ENCODE measurements around the gene KIF26B. TPM values are rescaled to one million over a fixed set of nuclear protein-coding genes. Genes with fewer than 3 reads are reported as not detected.

The KIF26B gene
- total and polyA plus RNA-seq, 10 of the 15 experiments (the other 5 are each of a cell fraction or from before 2014, with no cell fraction given) = 0.35 to 11.6 (median 2.2) TPM

- ChIA-PET CTCF (no interaction called here), SMC1A (ENCODE audit: uncharacterized antibody, unreplicated experiment) (no interaction called here), RAD21 (ENCODE audit: unreplicated experiment) (no interaction called here), POLR2A (no interaction called here)
- FAIRE-seq = no peak
- H3K79me2 ChIP-seq (ENCODE audit: control insufficient read depth, insufficient read depth, low read length) = no peaks in the 10 kb centered on the region
- in situ Hi-C loops (cut with MboI) = no loop called here
- intact Hi-C loops (cut with micrococcal nuclease; ENCODE audit: unreplicated experiment) = no loop called here
- no peak overlapping the region for H3K9ac ChIP-seq (ENCODE audit: control insufficient read depth, insufficient read depth, low read length)
- H3K27ac ChIP-seq (ENCODE audit: control insufficient read depth, insufficient read depth) = no peak overlapping the region
- no peaks in the 10 kb centered on the region for H3K4me1 ChIP-seq (ENCODE audit: control insufficient read depth, insufficient read depth, low read length)
- no peaks in the 10 kb centered on the region for H3K36me3 ChIP-seq (ENCODE audit: control insufficient read depth in 2 of 2, insufficient read depth in 2 of 2, low read length in 1 of 2)
- ATAC-seq = no peak
- no peak overlapping the region for H2AFZ ChIP-seq (ENCODE audit: control insufficient read depth, low read depth, low read length)
- TF ChIP-seq RAD21 (IDR thresholded peaks at IDR 0.05; ENCODE audit: insufficient read depth, low read depth, low read length) = no peak
- no peak for TF ChIP-seq CHD4 (IDR thresholded peaks at IDR 0.05)
- TF ChIP-seq, protein P1, sequence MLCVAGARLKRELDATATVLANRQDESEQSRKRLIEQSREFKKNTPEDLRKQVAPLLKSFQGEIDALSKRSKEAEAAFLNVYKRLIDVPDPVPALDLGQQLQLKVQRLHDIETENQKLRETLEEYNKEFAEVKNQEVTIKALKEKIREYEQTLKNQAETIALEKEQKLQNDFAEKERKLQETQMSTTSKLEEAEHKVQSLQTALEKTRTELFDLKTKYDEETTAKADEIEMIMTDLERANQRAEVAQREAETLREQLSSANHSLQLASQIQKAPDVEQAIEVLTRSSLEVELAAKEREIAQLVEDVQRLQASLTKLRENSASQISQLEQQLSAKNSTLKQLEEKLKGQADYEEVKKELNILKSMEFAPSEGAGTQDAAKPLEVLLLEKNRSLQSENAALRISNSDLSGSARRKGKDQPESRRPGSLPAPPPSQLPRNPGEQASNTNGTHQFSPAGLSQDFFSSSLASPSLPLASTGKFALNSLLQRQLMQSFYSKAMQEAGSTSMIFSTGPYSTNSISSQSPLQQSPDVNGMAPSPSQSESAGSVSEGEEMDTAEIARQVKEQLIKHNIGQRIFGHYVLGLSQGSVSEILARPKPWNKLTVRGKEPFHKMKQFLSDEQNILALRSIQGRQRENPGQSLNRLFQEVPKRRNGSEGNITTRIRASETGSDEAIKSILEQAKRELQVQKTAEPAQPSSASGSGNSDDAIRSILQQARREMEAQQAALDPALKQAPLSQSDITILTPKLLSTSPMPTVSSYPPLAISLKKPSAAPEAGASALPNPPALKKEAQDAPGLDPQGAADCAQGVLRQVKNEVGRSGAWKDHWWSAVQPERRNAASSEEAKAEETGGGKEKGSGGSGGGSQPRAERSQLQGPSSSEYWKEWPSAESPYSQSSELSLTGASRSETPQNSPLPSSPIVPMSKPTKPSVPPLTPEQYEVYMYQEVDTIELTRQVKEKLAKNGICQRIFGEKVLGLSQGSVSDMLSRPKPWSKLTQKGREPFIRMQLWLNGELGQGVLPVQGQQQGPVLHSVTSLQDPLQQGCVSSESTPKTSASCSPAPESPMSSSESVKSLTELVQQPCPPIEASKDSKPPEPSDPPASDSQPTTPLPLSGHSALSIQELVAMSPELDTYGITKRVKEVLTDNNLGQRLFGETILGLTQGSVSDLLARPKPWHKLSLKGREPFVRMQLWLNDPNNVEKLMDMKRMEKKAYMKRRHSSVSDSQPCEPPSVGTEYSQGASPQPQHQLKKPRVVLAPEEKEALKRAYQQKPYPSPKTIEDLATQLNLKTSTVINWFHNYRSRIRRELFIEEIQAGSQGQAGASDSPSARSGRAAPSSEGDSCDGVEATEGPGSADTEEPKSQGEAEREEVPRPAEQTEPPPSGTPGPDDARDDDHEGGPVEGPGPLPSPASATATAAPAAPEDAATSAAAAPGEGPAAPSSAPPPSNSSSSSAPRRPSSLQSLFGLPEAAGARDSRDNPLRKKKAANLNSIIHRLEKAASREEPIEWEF (IDR thresholded peaks at IDR 0.05; ENCODE audit: insufficient replicate concordance, low read depth, low read length) = no peak
- no peak for TF ChIP-seq ZNF687 (IDR thresholded peaks at IDR 0.05)
- TF ChIP-seq CBFB (IDR thresholded peaks at IDR 0.05; ENCODE audit: low read depth) = no peak
- no peak for TF ChIP-seq SMAD5 (IDR thresholded peaks at IDR 0.05; ENCODE audit: low read depth)
- no peak for TF ChIP-seq ATF2 (IDR thresholded peaks at IDR 0.05; ENCODE audit: low read length)
- TF ChIP-seq RAD51 (IDR thresholded peaks at IDR 0.05) = no peak
- TF ChIP-seq GATAD2B (conservative IDR thresholded peaks at IDR 0.05; ENCODE audit: low read depth) = no peak
- TF ChIP-seq STAT3 (IDR thresholded peaks at IDR 0.05; ENCODE audit: low read depth, low read length) = no peak
- no peak for TF ChIP-seq ZNF217 (IDR thresholded peaks at IDR 0.05)
- no peak for TF ChIP-seq TCF12 (IDR thresholded peaks at IDR 0.05; ENCODE audit: low read depth, low read length)
- TF ChIP-seq MTA2 (IDR thresholded peaks at IDR 0.05; ENCODE audit: low read depth) = no peak
- TF ChIP-seq NR2C2 (IDR thresholded peaks at IDR 0.05; ENCODE audit: borderline replicate concordance, control insufficient read depth, insufficient read length, low read depth) = no peak
- BruUV-seq (replicated peaks) = no TSS peak
- DNase-seq (ENCODE audit: low read depth, low spot score) = no peak
- no peak overlapping the region for H3K4me3 ChIP-seq
- H3K27me3 ChIP-seq (replicated peaks in 1 of 2; ENCODE audit: control insufficient read depth in 2 of 2, insufficient read depth in 2 of 2, low read length in 1 of 2) = peaks cover 0 to 3% of the 10 kb centered on the region in 2 experiments; a peak in 2 of 4 replicates
- H3K4me2 ChIP-seq (ENCODE audit: control insufficient read depth, insufficient read depth) = no peak overlapping the region
- no peaks in the 10 kb centered on the region for H4K20me1 ChIP-seq (ENCODE audit: control insufficient read depth, insufficient read depth)
- 13% methylated on average over 2 of the region's 2 CpGs for WGBS (ENCODE audit: insufficient coverage, insufficient replicate concordance, low lambda C conversion rate, missing lambda C conversion rate)
- H3K9me3 ChIP-seq (replicated peaks; ENCODE audit: control insufficient read depth, insufficient read depth, low read length) = no peaks in the 10 kb centered on the region
These were observed 262.0 kb downstream of the KIF26B start for GRCh38 chr1:245416781-245417180.
